HG03520 (cell line): ENCODE measurements around the gene SORBS1.

ENCODE experiments used
- ATAC-seq: cut with Tn5 transposase; IDR thresholded peaks from one replicate; pipeline ENCODE4 v1.9.1; 2021; ENCODE audit warnings: mild to moderate bottlenecking, moderate library complexity; ENCODE audit not compliant: unreplicated experiment

SORBS1 gene

GRCh38 chr10:95303950-95304349 is 257.2 kb downstream of the SORBS1 start:
- ATAC-seq = no peak

- ATAC-seq = no peak
Observed at GRCh38 chr10:95303535-95303934, 257.6 kb downstream of the SORBS1 start.

GRCh38 chr10:95300022-95300539 is 261.1 kb downstream of the SORBS1 start:
- ATAC-seq = no peak

- peak; percentile 46 for ATAC-seq
Observed at GRCh38 chr10:95297402-95297801, 263.8 kb downstream of the SORBS1 start.

GRCh38 chr10:95296764-95297163 is 264.4 kb downstream of the SORBS1 start:
- ATAC-seq = no peak

GRCh38 chr10:95295031-95295755 is 266.0 kb downstream of the SORBS1 start:
- ATAC-seq = peak; percentile 74

- ATAC-seq = no peak
Observed at GRCh38 chr10:95293631-95294030, 267.5 kb downstream of the SORBS1 start.

GRCh38 chr10:95291365-95292039 is 269.7 kb downstream of the SORBS1 start:
- no peak for ATAC-seq

GRCh38 chr10:95290461-95291364 is 270.5 kb downstream of the SORBS1 start, which contains the start of gene PDLIM1:
TSS of gene PDLIM1 (minus strand) at chr10:95291003. CDS start at chr10:95290915, 88 bp downstream.
- peak; percentile 40 for ATAC-seq

- ATAC-seq = no peak
Observed at GRCh38 chr10:95289921-95290421, 271.2 kb downstream of the SORBS1 start.

GRCh38 chr10:95289003-95289920 is 271.9 kb downstream of the SORBS1 start:
- no peak for ATAC-seq

- ATAC-seq = no peak
Observed at GRCh38 chr10:95288303-95288702, 272.9 kb downstream of the SORBS1 start.

- ATAC-seq = no peak
Observed at GRCh38 chr10:95287281-95287680, 273.9 kb downstream of the SORBS1 start.

GRCh38 chr10:95286707-95287106 is 274.5 kb downstream of the SORBS1 start:
- ATAC-seq = no peak

- ATAC-seq = no peak
Observed at GRCh38 chr10:95285556-95285955, 275.6 kb downstream of the SORBS1 start.

- ATAC-seq = no peak
Observed at GRCh38 chr10:95284807-95285206, 276.4 kb downstream of the SORBS1 start.

- ATAC-seq = no peak
Observed at GRCh38 chr10:95282107-95282506, 279.1 kb downstream of the SORBS1 start.

- ATAC-seq = no peak
Observed at GRCh38 chr10:95281206-95281605, 280.0 kb downstream of the SORBS1 start.

GRCh38 chr10:95280637-95281036 is 280.5 kb downstream of the SORBS1 start:
- no peak for ATAC-seq
